Neural cell (in vitro differentiated cells): ENCODE results near the gene TRAF2. TPM values are rescaled to one million over a fixed set of nuclear protein-coding genes. Genes with fewer than 3 reads are reported as not detected.

ENCODE experiments used
- H2AFZ ChIP-seq: fragments of 200-600, 300-800 bp; sonication (generic), shearing (Covaris generic); 2 replicates; pipeline ENCODE4 v1.6.0; 2014; ENCODE audit warnings: low read depth, mild to moderate bottlenecking, antibody characterized with exemption, low read length, moderate library complexity
- H3F3A ChIP-seq: fragments of 200-600 bp; shearing (Covaris generic); 2 replicates; pipeline ENCODE4 v1.6.1; 2016; ENCODE audit warnings: mild to moderate bottlenecking, moderate library complexity, mixed read lengths, antibody characterized with exemption, low read length; ENCODE audit not compliant: insufficient read depth, poor library complexity, severe bottlenecking
- H3K27ac ChIP-seq: fragments of 200-600, 300-800 bp; sonication (generic), shearing (Covaris generic); 2 replicates; pipeline ENCODE4 v1.5.1; 2014; ENCODE audit warnings: mild to moderate bottlenecking, low read length, moderate library complexity
- H3K27me3 ChIP-seq: fragments of 300-800, 200-600 bp; sonication (generic), shearing (Covaris generic); 2 replicates; pipeline ENCODE4 v1.6.0; 2014; ENCODE audit warnings: mild to moderate bottlenecking, low read depth, low read length, moderate library complexity; ENCODE audit not compliant: insufficient read depth
- H3K36me3 ChIP-seq: fragments of 300-800, 200-600 bp; sonication (generic), shearing (Covaris generic); 2 replicates; pipeline ENCODE4 v1.5.1; 2014; ENCODE audit warnings: mild to moderate bottlenecking, antibody characterized with exemption, low read length, moderate library complexity; ENCODE audit not compliant: insufficient read depth
- H3K4me2 ChIP-seq: fragments of 300-800, 200-600 bp; sonication (generic), shearing (Covaris generic); 2 replicates; pipeline ENCODE4 v1.6.0; 2014; ENCODE audit warnings: mild to moderate bottlenecking, low read length
- H3K4me3 ChIP-seq: fragments of 300-800, 200-600 bp; sonication (generic), shearing (Covaris generic); 2 replicates; pipeline ENCODE4 v1.5.1; 2014; ENCODE audit warnings: mild to moderate bottlenecking, low read length, moderate library complexity
- H3K79me2 ChIP-seq: fragments of 200-600 bp; shearing (Covaris generic); replicated peaks from 2 replicates; pipeline ENCODE4 v1.6.0; 2014; ENCODE audit warnings: mild to moderate bottlenecking, low read length, moderate library complexity; ENCODE audit not compliant: insufficient read depth
- H3K9ac ChIP-seq: fragments of 300-800, 200-600 bp; sonication (generic), shearing (Covaris generic); 2 replicates; pipeline ENCODE4 v1.6.1; 2016; ENCODE audit warnings: mild to moderate bottlenecking, low read length, mixed read lengths
- H3K9me2 ChIP-seq: fragments of 200-600 bp; shearing (Covaris generic); 2 replicates; pipeline ENCODE4 v1.6.1; 2016; ENCODE audit warnings: mild to moderate bottlenecking, low read length, mixed read lengths; ENCODE audit not compliant: insufficient read depth
- H3K9me3 ChIP-seq: fragments of 200-600, 300-800 bp; sonication (generic), shearing (Covaris generic); 2 replicates; pipeline ENCODE4 v1.6.1; 2016; ENCODE audit warnings: mild to moderate bottlenecking, mixed run types, low read length, moderate library complexity, mixed read lengths
- H4K20me1 ChIP-seq: fragments of 200-600 bp; shearing (Covaris generic); 2 replicates; pipeline ENCODE4 v1.6.1; 2016; ENCODE audit warnings: mild to moderate bottlenecking, mixed run types; ENCODE audit not compliant: insufficient read depth
- CTCF ChIP-seq: fragments of 450-650 bp; IDR thresholded peaks from 2 replicates; pipeline ENCODE4 v1.5.1; 2014; ENCODE audit warnings: antibody characterized with exemption, mild to moderate bottlenecking, moderate library complexity; ENCODE audit not compliant: poor library complexity, severe bottlenecking
- EP300 ChIP-seq: fragments of 450-650 bp; conservative IDR thresholded peaks from 2 replicates; pipeline ENCODE4 v1.6.1; 2014; ENCODE audit warnings: antibody characterized with exemption, mild to moderate bottlenecking, moderate library complexity; ENCODE audit not compliant: poor library complexity, severe bottlenecking
- EZH2 ChIP-seq: fragments of 200-600, 300-800 bp; shearing (Covaris generic), sonication (generic); IDR thresholded peaks from 2 replicates; pipeline ENCODE4 v1.6.1; 2014; ENCODE audit warnings: antibody characterized with exemption, low read length, borderline replicate concordance, mild to moderate bottlenecking; ENCODE audit not compliant: insufficient read depth, poor library complexity, severe bottlenecking
- MXI1 ChIP-seq: fragments of 450-650 bp; conservative IDR thresholded peaks from 2 replicates; pipeline ENCODE4 v1.6.1; 2014; ENCODE audit warnings: antibody characterized with exemption, mild to moderate bottlenecking; ENCODE audit not compliant: poor library complexity, severe bottlenecking
- POLR2AphosphoS5 ChIP-seq: IDR thresholded peaks from 2 replicates; pipeline ENCODE4 v1.6.1; 2012
- RAD21 ChIP-seq: fragments of 450-650 bp; conservative IDR thresholded peaks from 2 replicates; pipeline ENCODE4 v1.6.1; 2014; ENCODE audit warnings: antibody characterized with exemption, mild to moderate bottlenecking, moderate library complexity
- REST ChIP-seq: IDR thresholded peaks from 2 replicates; pipeline ENCODE4 v1.6.1; 2012; ENCODE audit warnings: borderline replicate concordance
- SMC3 ChIP-seq: fragments of 450-650 bp; conservative IDR thresholded peaks from 2 replicates; pipeline ENCODE4 v1.6.1; 2014; ENCODE audit warnings: antibody characterized with exemption, mild to moderate bottlenecking, moderate library complexity; ENCODE audit not compliant: poor library complexity
- TAF1 ChIP-seq: IDR thresholded peaks from 2 replicates; pipeline ENCODE4 v1.6.1; 2012; ENCODE audit warnings: low read depth
- polyA plus RNA-seq: library from polyadenylated mRNA; depleted of rRNA; stranded (reverse); fragments of >200 nt; gene quantifications from 2 replicates; pipeline ENCODE4 v1.2.3, GENCODE V29; 2014

Gene TRAF2
- polyA plus RNA-seq, 1 donor from 2014 or later = 14.6 TPM

GRCh38 chr9:136860529-136860928, 25.8 kb upstream of the TRAF2 start:
- Histone ChIP-seq H3K4me3 (no peak overlapping the region), H2AFZ (no peak overlapping the region), H3K27me3 (no peaks in the 10 kb centered on the region), H4K20me1 (no peaks in the 10 kb centered on the region), H3K9me3 (no peaks in the 10 kb centered on the region), H3F3A (no peaks in the 10 kb centered on the region), H3K9ac (no peak overlapping the region), H3K79me2 (peaks cover 16% of the 10 kb centered on the region), H3K9me2 (no peaks in the 10 kb centered on the region), H3K36me3 (no peaks in the 10 kb centered on the region), H3K27ac (no peak overlapping the region), H3K4me2 (no peak overlapping the region)
- TF ChIP-seq REST (no peak), RAD21 (no peak), MXI1 (no peak), SMC3 (no peak), POLR2AphosphoS5 (no peak), CTCF (no peak), TAF1 (no peak), EZH2 (no peak), EP300 (no peak)

- Histone ChIP-seq H4K20me1 (no peaks in the 10 kb centered on the region), H3K27me3 (no peaks in the 10 kb centered on the region), H3K36me3 (no peaks in the 10 kb centered on the region), H3F3A (no peaks in the 10 kb centered on the region), H3K79me2 (peaks cover 21% of the 10 kb centered on the region), H2AFZ (no peak overlapping the region), H3K4me3 (no peak overlapping the region), H3K9me2 (no peaks in the 10 kb centered on the region), H3K27ac (no peak overlapping the region), H3K4me2 (no peak overlapping the region), H3K9me3 (no peaks in the 10 kb centered on the region), H3K9ac (no peak overlapping the region)
- TF ChIP-seq MXI1 = no peak
- TF ChIP-seq RAD21 = no peak
- TF ChIP-seq POLR2AphosphoS5 = no peak
- no peak for TF ChIP-seq EP300
- TF ChIP-seq TAF1 = no peak
- TF ChIP-seq REST = no peak
- TF ChIP-seq SMC3 = no peak
- no peak for TF ChIP-seq CTCF
- TF ChIP-seq EZH2 = no peak
Measured at GRCh38 chr9:136860933-136861873, 25.1 kb upstream of the TRAF2 start.
